T-helper 2 cell (primary cell): ENCODE results near the gene MED6.

Source experiments
- DNase-seq, 5 experiments: peaks; one replicate each; pipeline versions ENCODE4 v3.0.0 to v3.0.0-alpha.2; 2012 to 2022
- total RNA-seq, 2 donors: gene quantifications; one replicate each; lab custom pipeline; 2026; lab: John Stamatoyannopoulos, UW

Gene MED6, protein sequence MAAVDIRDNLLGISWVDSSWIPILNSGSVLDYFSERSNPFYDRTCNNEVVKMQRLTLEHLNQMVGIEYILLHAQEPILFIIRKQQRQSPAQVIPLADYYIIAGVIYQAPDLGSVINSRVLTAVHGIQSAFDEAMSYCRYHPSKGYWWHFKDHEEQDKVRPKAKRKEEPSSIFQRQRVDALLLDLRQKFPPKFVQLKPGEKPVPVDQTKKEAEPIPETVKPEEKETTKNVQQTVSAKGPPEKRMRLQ
- total RNA-seq = 33.4 to 34.9 reads per million in 2 donors

DNA sequence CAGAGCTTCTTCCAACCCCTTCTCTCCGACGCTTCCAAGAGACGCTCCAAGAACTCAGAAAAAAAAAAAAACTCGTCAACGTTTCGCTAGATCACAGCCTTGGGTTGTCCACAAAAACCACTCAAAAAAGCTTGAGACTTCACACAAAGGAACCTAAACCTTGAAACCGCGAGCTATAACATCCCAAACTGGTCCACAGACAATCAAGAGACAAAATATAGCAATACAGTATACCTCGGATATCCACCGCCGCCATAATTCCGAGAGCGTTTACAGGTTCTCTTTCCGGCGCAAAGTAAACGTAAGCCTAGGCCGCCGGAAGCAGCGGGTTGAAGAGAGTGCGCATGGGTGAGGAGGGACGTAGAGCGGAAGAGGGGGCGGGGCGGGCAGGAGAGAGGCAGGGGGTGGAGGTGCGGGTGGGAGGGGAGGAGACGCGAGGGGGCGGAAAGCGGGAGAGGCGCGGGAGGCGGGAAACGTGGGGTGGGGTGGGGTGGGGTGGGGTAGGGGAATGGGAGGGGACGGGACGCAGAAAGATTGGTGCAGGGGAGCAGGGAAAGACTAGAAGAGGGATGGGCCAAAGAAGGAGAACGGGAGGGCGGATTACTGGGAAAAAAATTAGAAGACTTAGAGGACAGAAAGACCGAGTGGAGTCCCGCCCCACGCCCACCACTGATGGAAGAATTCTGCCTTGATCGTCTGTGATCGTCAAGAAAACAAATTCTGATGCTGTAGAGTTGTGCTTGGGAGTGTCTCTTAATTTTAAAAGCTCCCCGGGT is at the start of gene MED6:
MED6 (minus strand) TSS at position 274 of the 776 bp plus-strand sequence; CDS start at position 256, 18 bp downstream.
- peak; percentile 64 to 97 (median 88) for DNase-seq

DNA sequence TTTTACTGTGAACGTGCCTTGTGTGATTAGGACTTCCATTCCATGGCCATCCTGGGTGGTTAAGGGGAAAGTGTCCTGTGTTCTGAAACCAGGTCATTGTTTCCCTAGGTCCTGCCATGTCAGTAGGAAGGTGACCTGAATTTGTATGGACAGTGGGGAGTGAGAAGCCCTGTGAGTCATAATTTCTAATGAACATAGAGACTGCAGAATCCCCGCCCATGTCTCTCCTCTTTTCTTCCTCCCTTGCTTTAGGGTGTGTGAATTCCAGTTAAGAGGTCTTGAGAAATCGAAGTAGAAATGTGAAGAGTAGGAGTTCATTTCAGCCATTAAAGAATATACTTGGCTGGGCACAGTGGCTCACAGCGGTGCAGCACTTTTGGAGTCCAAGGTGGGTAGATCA is 49.3 kb upstream of the MED6 start:
- DNase-seq = no peak

DNA sequence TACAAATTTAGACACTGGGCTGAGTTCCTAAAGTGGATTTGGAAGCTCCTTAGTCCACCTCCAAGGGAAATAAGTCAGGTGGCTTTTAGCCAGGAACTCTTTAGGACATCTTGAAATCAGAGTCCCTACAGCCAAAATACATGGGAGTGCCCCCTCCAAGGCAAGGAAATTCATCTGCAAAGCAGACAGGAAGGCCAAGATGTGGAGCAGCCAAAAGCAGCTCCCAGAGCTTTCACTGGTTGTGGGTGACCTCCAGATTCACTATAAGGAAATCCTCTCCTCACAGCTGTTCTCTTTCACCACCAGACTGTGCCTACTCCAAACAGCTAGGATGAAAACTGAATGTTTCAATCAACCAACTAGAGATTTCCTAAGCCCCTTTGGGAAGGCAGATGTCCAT is 47.9 kb upstream of the MED6 start:
- no peak for DNase-seq

DNA sequence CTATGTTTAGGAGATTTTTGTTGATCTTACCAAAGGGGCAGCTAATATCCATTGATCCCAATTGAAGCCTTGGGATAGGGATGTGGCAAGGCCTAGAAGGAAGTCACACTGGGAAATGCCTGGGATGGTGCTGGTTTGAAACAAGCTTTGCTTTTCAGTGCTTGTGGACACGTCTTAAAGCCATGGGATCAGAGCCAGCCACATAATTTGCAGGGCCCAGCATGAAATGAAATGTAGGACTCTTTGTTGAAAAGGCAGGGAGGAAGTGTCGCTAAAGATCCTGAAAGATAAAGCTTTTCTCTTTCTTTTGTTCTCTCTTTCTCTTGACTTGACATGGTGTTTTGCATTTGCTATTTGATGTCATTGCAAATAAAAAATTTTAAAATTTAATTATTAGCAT is 46.2 kb upstream of the MED6 start:
- peak in 1 of 5 experiments; percentile 46 for DNase-seq

DNA sequence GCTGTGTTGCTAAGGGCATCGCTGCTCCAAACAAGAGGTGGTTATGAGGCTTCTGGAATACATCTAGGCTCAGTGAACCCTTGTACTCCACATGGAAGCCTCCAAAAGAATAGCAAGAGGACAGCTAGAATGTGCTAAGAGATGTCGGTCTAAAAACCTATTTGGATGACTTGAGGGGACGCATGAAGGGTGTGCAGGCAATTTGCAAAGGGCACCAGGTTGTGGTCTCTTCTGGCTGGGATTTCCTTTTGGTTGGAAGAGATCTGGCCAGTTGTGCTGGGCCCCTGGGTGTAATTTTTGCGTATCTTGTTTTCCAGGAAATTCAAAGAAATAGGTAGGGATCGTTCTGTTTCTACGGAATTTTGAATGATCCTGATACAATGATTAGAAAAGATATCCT is 45.4 kb upstream of the MED6 start:
- DNase-seq = no peak

DNA sequence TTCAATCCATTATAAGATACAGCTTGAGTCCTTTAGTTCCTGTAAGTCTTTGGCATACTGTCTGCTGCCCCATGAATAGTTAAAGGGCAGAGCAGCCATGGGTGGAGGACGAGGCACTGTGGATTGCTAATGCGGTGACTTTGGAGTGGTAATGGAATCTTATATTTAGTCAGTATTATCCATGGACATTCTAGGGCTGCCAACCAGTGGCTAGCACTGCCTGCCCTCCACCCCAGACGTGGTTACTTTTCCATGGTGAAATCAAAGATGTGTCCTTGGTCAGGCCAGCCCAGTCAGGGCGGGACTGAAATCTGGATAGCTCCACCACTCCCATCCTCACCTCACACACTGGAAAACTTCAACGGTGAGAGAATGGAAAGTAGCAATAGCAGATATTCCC is 43.5 kb upstream of the MED6 start:
- no peak for DNase-seq

DNA sequence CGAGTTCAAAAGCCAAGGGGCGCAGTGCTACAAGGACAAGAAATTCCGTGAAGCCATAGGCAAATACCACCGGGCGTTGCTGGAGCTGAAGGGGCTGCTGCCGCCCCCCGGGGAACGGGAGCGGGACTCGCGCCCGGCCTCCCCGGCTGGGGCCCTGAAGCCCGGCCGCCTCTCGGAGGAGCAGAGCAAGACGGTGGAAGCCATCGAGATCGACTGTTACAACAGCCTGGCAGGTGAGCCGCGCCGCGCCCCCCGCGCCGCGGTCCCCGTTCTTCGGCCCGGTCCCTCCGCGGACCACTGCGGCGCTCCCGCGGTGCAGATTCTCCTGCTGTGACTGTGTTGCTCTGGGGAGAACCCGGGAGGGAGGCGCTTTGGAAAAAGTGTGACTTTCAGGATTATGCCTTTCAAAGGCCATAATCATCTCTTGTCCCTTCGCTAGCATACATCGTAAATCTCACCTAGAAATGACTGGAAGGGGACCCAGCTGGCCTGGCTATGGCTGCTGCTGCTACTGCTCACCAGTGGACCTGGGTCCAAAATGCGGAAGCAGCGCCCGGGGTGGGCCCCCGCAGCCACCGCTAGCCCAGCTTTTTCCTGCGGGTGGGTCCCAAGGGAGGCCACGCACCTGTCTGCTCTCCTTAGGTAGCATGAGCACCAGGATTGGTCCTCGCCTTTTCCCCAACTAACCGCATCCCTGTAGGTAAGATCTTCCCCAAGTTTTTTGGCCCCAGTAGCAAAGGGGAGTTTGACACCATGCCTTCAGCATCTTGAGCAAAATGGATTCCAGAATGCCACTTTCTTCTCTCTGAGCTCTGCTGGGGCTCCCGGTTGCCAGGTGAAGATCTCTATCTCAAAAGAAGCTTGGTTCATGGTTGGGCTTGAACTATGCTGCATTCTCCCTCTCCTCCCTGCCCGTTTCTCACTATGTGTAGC is 42.1 kb upstream of the MED6 start:
- DNase-seq = peak in 3 of 5 experiments; percentile 7 to 49 (median 7)

DNA sequence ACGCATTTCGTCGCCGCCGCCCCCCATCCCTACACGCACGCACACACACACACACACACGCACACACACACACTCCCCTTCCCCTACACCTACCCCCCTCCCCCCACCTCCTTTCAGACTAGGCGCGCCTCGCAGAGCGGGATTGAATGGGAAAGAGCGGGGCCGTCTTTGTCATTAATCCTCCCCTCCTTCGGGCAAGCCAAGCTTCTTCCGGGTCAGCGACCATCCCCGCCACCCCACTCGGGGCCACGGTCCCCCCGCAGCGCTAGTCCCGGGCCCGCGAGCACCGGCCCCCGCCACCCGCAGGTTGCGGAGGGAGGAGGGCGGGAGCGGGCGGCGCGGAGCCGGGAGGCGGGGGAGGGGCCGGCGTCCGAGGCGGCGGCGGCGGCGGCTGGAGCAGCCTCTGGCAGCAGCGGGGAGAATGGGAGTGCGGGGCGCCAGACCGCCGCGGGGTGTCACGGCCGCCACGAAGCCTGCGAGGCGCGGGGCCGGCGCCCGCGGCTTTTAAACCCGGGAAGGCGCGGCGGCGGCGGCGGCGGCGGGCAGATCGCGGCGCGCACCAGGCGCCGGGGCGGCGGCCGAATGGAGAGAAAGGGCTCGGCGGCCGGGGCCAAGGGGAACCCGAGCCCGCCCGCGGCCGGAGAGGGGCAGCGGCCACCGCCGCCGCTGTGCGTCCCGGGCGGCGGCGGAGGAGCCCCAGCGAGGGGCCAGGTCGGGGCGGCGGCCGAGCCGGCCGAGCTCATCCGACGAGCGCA is 41.3 kb upstream of the MED6 start, which contains the start of gene TTC9:
TTC9 (plus strand) TSS at position 369 of the 755 bp plus-strand sequence; CDS start at position 583, 214 bp downstream.
- peak in 4 of 5 experiments; percentile 6 to 34 (median 28) for DNase-seq

DNA sequence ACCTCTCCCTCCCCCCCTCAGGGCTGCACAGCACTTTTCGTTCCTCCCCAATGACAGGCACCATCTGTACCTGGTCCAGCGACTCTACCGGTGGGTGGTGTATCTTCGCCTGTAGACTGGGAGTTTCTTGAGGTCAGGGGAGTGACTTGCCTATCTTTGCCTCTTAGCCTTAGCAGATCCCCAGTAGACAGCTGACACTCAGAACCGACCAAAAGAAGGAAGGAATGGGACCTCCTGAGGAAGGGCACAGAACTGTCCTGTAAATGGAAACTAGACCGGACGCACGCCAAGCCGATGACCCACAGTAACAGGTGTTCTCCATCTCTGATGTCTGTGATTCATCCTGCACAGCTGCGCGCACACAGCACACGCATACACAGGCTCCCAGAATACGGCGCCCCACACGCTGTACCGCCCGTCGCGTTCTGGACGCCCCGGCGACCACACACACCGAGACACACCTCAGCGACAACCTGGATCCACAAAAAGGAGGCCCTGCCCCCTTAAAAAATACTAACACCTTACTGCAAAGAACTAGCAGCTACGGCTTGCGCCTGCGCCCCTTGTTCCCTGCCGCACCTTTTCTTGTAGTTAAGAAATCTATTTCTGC is 40.6 kb upstream of the MED6 start:
- peak in 4 of 5 experiments; percentile 13 to 58 (median 44) for DNase-seq

DNA sequence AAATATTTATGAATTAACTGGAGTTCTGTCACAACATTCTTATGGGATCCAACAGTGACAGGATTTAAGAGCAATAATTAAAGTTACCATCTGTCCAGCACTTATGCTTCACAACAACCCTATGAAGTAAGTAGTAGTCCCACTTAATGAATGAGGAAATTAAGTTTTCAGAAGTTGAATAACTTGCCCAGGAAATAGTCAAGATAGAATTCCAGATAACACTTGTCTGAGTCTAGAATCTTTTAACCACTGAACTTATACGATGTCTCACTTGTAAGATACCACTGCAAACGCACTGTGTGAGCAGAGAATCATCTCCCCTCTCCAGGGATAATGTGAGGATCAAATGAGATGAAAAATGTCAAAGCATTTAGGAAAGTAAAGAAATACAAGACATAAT is 38.0 kb upstream of the MED6 start:
- DNase-seq = no peak

DNA sequence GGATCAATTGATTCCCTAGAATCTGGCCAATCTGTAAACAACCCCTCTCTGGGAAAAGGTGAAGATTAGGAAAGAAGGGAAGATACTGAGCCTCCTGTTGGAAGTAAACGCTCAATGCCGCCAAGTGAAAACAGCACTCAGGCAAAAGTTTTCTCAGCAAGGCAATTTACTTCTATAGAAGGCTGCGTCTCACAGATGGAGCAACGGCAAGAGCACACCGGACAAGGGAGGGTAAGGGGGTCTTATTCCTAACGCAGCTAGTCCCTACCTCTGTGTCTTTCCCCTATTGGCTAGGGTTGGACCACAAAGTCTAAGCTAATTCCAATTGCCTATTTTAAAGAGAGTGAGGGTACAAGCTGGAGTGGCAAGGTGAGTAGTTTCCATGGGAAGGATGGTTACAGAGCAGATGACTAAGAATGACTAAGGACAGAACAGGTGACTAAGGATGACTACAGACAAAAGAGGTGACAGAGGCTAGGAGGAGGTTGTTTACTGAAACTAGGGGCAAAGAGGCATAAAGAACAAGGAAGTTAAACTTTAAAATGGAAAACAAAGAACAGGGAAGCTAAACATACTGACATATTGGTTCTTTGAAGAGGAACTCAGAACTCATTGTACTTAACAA is 35.6 kb upstream of the MED6 start:
- no peak for DNase-seq

DNA sequence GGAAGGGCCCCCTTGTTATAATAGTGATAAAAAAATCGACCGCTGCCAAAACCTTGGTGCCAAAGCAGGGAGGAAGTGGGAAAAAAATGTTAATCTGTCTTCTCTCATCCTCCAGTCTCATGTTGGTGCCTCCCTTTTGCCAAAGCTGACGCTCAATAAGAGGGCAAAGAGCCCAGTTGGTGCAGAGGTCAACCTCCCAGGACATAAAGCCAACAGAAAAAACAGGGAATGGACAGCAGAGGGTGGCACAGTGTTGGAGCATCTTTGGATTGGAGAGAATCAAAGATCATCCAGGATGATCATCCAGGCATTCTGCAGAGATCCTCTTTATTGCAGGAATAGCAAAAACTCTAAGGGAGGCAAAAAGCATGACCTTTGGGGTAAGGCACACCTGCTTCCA is 31.5 kb upstream of the MED6 start:
- no peak for DNase-seq

DNA sequence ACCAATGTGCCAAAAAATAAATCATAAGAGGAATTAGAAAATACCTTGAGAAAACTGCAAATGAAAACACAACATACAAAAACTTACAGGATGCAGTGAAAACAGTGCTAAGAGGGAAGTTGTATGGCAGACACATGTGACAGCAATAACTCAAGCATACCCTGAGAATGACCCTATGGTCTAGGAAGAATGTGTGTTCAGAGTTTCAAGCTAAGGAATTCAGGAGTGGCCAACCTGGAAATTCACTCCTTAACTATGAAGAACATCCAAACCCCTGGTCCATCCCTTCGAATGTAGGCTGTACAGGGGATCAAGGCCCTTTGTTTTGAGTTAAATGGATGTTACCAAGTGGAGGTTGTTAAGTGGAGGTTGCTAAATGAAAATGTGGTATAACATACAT is 24.5 kb upstream of the MED6 start:
- DNase-seq = no peak

DNA sequence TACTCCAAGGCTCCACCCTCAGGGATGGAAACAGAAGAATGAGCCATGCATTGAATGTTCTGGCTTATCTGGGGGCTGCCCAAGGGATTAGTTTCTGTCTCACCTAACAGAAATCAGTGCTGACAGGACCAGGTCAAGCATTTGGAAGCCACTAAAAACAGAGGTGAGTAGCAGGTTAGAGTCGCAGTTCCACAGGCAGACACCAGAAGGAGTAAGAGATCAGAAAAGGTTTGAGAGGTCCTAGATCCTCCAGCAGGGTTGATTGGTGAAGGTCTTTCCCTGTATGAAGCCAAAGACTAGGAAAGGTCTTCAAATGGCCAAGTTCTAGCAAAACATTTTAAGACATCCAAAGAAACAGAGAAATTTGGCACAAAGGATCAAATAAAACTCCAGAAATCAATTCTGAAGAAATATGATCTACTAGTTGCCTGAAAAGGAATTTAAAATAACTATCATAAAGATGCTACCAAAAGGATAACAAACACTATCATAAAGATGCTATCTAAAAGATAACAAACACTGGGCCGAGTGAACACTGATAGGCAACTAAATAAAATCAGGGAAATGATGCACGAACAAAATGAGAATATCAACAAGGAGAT is 21.8 kb upstream of the MED6 start:
- DNase-seq = peak in 4 of 5 experiments; percentile 16 to 51 (median 27)

DNA sequence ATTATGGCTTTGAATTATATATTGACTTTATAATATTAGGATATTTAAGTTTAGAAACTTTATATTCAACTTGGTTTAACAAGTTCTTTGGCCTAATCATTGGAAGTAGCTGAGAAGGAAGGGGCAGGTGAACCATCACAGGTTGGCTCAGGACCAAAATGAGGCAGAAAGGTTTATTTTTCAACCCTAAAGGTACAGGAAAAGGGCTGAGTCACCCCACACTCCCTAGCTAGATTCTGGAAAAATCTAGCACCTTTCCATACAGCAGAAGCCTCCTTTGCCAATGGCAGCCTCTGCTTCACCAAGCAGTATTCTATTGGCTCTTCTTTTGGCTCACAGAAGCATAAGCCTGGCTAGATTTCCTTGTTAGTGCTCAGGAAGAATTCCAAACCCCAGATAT is 19.3 kb upstream of the MED6 start:
- DNase-seq = no peak

DNA sequence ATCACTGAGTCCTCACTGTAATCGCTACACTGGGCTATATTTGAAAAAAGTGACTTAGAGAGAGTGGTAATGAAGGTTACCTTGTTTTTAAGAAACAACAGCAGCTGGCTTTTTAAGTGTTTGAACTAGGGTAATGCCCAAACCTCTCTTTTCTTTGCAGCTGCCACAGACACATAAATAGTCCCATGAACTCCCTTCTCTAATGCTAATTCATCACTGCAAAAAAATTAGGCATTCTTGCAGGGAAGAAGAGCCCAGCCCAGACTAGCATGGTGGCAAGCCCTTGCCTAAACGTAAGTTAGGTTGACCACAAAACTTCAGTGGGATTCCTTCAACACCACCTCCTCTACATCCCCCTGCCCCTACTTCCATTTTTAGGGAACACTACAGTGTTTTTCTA is 17.9 kb upstream of the MED6 start:
- DNase-seq = no peak

DNA sequence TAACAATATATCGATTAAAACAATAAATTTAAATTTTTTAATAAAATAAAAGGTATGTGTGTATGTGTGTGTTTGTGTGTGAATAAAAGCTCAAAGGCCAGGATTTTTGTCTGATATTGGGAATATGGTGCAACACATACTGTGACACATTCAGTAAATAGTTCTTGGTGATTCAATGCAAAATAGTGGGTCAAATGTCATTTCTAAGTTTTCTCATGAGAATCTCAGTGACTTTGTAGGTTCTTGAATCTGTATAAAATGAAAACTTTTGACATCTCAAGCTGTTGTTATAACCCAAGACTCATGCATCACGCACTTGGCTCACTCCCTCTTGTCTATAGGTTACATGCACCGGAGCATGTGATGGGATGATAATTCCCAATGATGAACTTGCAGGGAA is 16.2 kb upstream of the MED6 start:
- DNase-seq = no peak

DNA sequence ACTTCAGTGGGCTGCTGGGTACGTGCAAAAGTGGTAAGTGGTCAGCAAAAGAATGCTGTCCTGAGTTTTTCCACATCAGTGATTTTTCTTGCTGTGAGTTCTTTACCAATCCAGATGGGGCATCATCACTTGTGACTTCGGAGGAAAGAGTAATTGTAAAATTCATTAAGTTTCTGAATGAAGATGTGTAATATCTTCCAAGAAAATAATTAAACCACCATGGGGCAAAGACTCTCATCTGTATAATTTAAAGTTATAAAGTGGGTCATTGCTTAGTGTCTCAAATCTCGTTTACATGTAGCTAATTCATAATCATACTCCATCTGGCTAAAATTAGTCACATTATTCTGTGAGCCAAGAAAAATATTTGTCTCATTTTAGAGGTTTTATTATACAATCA is 10.8 kb upstream of the MED6 start:
- DNase-seq = no peak

DNA sequence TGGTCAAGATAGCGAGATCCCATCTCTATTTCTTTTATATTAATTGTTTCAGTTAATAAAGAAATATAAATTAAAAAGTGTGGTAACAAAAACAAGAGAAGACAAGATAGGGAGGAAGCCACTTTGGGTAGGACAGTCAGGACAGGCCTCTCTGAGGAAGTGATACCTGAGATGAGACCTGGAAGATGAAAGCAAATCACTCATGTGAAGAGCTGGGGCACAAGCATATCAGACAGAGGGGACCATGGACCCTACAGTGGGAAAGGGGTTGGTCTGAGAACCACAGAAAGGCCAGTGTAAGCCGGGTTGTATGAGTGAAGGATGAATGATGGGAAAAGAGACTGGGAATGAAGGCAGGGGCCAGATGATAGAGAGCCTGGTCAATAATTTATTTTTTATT is 1.8 kb upstream of the MED6 start:
- no peak for DNase-seq

DNA sequence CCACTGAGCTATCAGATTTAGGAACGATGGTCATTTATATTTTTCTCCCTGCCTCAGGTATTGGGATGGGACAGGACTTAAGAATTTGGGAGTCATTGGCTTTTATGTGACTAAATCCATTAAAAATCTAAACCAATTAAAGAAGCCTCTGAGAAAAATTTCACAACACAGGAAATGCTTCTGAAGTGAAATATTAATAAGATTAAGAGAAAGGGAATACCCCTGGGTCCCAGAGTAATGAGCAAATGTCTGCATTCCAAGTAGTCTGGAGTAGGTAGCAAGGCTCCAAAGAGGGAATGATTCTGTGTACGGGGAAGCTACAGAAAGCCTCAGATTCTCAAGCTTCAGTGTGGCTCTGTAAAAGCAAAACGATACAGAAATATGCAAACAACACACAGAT is 707 bp upstream of the MED6 start:
- no peak for DNase-seq

DNA sequence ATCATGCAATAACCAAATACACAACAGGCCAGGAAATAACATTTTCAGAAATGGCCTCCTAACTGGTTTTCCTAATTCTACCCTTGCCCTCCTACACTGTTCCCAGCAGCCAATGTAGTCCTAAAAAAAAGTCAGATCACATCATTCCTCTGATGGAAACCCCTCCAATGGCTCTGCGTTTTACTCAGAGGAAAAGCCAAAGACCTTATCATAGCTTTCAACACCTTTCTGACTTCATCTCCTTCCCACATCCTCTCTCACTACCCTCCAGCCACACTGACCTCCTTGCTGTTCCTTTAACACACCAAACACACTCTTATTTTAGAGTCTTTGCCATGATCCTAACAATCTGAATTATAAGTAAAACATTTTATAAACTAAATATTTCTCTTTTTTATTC is 1.1 kb downstream of the MED6 start:
- DNase-seq = peak in 1 of 5 experiments; percentile 13
